Measurements from ENCODE around the gene TEX38.

DNA sequence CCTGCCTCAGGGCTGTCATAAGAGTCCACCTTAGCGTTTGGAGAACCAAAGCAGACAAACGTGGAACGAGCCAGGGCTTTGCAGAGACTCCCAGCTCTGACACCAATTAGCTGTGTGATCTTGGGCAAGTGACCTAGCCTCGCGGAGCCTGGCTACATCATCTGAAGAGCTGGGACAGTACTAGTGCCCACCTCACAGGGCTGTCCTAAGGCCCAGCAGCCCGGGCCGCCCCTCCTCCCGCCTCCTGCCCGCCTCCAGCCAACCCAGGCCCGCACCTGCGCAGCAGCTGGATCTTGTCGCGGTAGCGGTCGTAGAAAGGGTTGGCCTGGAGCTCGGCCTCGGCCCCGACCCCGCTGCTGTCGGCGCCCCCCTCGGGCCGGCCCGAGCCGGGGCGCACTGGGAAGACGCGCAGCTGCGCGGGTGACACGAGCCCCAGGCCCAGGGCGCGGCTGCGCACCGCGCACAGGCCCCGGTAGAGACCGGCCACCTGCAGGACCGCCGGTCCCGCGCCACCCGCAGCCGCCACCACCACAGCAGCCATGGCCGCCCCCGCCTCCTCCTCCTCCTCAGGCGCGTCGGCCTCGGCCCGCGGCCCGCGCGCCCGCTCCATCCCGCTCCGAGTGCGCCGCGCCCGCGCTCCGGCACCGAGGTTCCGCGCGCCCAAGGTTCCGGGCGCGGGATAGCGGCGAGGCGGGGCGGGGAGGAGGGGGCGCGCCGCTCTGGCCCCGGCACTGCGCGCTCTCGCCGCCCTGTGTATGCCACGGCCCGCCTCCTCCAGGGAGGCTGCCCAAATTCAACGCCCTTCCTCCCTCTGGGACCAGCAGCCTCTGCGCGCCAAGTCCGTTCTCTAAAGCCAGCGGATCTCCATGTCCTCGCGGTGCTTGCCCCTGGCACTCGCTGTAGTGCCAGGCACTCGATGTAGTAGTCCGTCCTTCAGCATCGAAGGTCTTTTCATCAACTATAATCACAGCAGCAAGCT lies 3.6 kb upstream of the TEX38 start, which contains the start of gene ATPAF1:
- TF ChIP-seq CTCF (conservative IDR thresholded peaks at IDR 0.05; ENCODE audit: low read depth, low read length) (no peak), EZH2 (IDR thresholded peaks at IDR 0.05; ENCODE audit: low read length, unreplicated experiment) (no peak), EZH2phosphoT487 (IDR thresholded peaks at IDR 0.05; ENCODE audit: borderline replicate concordance, low read length) (no peak)
